ENCODE data around the gene DVL3. TPM values are rescaled to one million over a fixed set of nuclear protein-coding genes. Genes with fewer than 3 reads are reported as not detected.

DVL3 gene
- total and polyA plus RNA-seq, 11 donors = 36.3 to 94.2 (median 64.8) TPM

GRCh38 chr3:184126006-184126405 lies 29.2 kb upstream of the DVL3 start:
- Histone ChIP-seq H3K4me1 (no peaks in the 10 kb centered on the region), H3K9me3 (no peaks in the 10 kb centered on the region), H3K36me3 (no peaks in the 10 kb centered on the region), H3K27ac (no peak overlapping the region), H3K4me3 (no peak overlapping the region), H3K27me3 (no peaks in the 10 kb centered on the region)
- DNase-seq = no peak
- ATAC-seq = no peak
- intact Hi-C loops (cut with DNase I) = no loop called here
- no peak for TF ChIP-seq POLR2A (IDR thresholded peaks at IDR 0.05)
- TF ChIP-seq CTCF (IDR thresholded peaks at IDR 0.05) = no peak
- 51 to 83% (median 75%) methylated on average over 3 of the region's 3 CpGs for WGBS, 4 donors

GRCh38 chr3:184129012-184129411 lies 26.2 kb upstream of the DVL3 start:
- Histone ChIP-seq H3K4me3 (no peak overlapping the region), H3K36me3 (no peaks in the 10 kb centered on the region), H3K9me3 (no peaks in the 10 kb centered on the region), H3K27me3 (no peaks in the 10 kb centered on the region), H3K27ac (no peak overlapping the region), H3K4me1 (peaks cover 0 to 7% (median 0%) of the 10 kb centered on the region in 12 donors)
- TF ChIP-seq CTCF (IDR thresholded peaks at IDR 0.05) = peak in 8 of 12 donors; percentile 16 to 38 (median 32)
- TF ChIP-seq POLR2A (IDR thresholded peaks at IDR 0.05) = no peak
- 32 to 46% (median 34%) methylated on average over 2 of the region's 2 CpGs for WGBS, 4 donors
- intact Hi-C loops (cut with DNase I) = no loop called here
- DNase-seq = no peak
- ATAC-seq = peak in 1 of 4 donors; percentile 38

GRCh38 chr3:184132945-184133344 lies 22.2 kb upstream of the DVL3 start:
- 95 to 97% (median 96%) methylated on average over 4 of the region's 4 CpGs for WGBS, 4 donors
- no peak for ATAC-seq
- Histone ChIP-seq H3K27ac (no peak overlapping the region), H3K4me3 (no peak overlapping the region), H3K27me3 (no peaks in the 10 kb centered on the region), H3K36me3 (peaks cover 0 to 11% (median 4%) of the 10 kb centered on the region in 9 donors), H3K9me3 (no peaks in the 10 kb centered on the region), H3K4me1 (peaks cover 0 to 28% (median 18%) of the 10 kb centered on the region in 12 donors)
- intact Hi-C loops (cut with DNase I) = loop anchor here in 7 of 10 donors (5.0 to 10.0 kb wide), 5 partner anchors 52 to 238 kb away; partner anchors contain the start of genes ABCC5 (in 4 of the 7), ABCF3 (in 1 of the 7), CLCN2 (in 1 of the 7) and POLR2H (in 1 of the 7)
- TF ChIP-seq POLR2A (IDR thresholded peaks at IDR 0.05) = no peak
- TF ChIP-seq CTCF (IDR thresholded peaks at IDR 0.05) = no peak
- no peak for DNase-seq

- no peaks in the 10 kb centered on the region for H3K9me3 ChIP-seq
- peak overlapping the region; percentile 76 to 95 (median 91) for H3K27ac ChIP-seq
- H3K4me1 ChIP-seq = peaks cover 0 to 28% (median 18%) of the 10 kb centered on the region in 12 donors
- DNase-seq (peak; percentile 85 to 92 (median 90)), ATAC-seq (peak; percentile 80 to 90 (median 88))
- WGBS, 4 donors = 1 to 2% (median 1%) methylated on average over 37 of the region's 37 CpGs
- intact Hi-C loops (cut with DNase I) = loop anchor here in 8 of 10 donors (2.0 to 10.0 kb wide), 10 partner anchors 21 to 239 kb away; partner anchors contain the start of genes ABCC5 (in 5 of the 8), ABCF3 (in 2 of the 8), ALG3 (in 2 of the 8) and DVL3 (in 2 of the 8)
- H3K27me3 ChIP-seq = no peaks in the 10 kb centered on the region
- no peak for TF ChIP-seq CTCF (IDR thresholded peaks at IDR 0.05)
- TF ChIP-seq POLR2A (IDR thresholded peaks at IDR 0.05) = peak in 1 of 2 donors; percentile 48
- peaks cover 0 to 21% (median 13%) of the 10 kb centered on the region in 9 donors for H3K36me3 ChIP-seq
- H3K4me3 ChIP-seq = peak overlapping the region; percentile 71 to 99 (median 90)
Measured at GRCh38 chr3:184133840-184134745, 21.1 kb upstream of the DVL3 start.

Measured in heart left ventricle (tissue), 16 donors.